ENCODE results near the gene HIVEP2.

DNA sequence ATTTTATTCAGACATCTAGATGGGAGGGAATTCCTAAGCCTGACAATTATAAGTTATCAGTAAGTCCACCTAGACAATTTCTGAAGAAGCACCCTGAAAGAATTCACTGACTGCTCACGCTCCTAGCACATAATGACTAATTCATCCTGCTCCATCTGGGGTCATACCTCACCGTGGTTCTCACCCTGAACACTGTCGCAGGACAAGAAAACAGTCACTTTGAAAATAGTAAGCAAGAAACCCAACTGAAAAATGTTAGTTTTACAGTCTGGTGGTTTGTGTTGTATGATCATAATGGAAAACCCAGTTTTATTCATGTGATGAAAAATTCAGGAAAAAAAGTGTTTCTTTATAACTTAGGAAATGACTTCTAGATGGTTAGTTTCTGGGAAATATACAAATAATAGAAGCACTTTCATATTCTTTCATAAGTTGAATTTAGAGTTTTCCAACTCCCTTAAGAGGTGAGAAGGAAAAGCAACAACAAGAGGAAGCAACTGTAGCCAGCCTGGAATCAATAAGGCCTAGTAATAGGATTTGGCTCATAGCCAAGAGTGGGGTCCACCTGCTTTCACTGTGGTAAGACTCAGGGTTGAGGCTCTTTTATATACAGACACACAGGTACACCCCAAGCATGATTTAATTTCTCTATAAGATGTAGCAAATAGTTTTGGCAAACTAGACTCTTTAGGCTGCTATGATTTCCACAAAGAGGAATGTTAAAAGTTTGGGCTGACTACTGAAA, 94.1 kb downstream of the HIVEP2 start:
- TF ChIP-seq POLR2A (IDR thresholded peaks at IDR 0.05; ENCODE audit: low read length) (no peak), GATA1 (IDR thresholded peaks at IDR 0.05; ENCODE audit: low read depth, low read length) (no peak)

All from erythroblast (primary cell).